Vagina (tissue), 2 donors: ENCODE results near the gene LYSMD2. TPM values are rescaled to one million over a fixed set of nuclear protein-coding genes. Genes with fewer than 3 reads are reported as not detected.

Source experiments
- DNase-seq, 2 donors: peaks; one replicate each; pipeline ENCODE4 v3.0.0-alpha.2; 2017; ENCODE audit errors: extremely low spot score in 2 of 2
- H3K27ac ChIP-seq: fragments of 200-600 bp; sonication (generic); one replicate; pipeline ENCODE4 v1.5.1; 2019
- H3K27me3 ChIP-seq: fragments of 200-600 bp; sonication (generic); one replicate; pipeline ENCODE4 v1.5.1; 2019
- H3K36me3 ChIP-seq, 2 donors: fragments of 200-600 bp; sonication (generic); one replicate each; pipeline ENCODE4 v1.5.1; 2017 to 2019
- H3K4me1 ChIP-seq: fragments of 200-600 bp; sonication (generic); one replicate; pipeline ENCODE4 v1.5.1; 2019
- H3K4me3 ChIP-seq, 2 donors: fragments of 200-600 bp; sonication (generic); 1 replicate in 1 of 2; 2 replicates in 1 of 2; pipeline ENCODE4 v1.5.1; 2016 to 2019
- H3K9me3 ChIP-seq: fragments of 200-600 bp; sonication (generic); one replicate; pipeline ENCODE4 v1.5.1; 2019
- CTCF ChIP-seq, 3 experiments: fragments of 450-650 bp in 2 of 3; fragments of 200-600 bp in 1 of 3; sonication (generic) in 1 of 3; IDR thresholded peaks; one replicate each; pipeline ENCODE4 v1.5.1; 2017 to 2019; ENCODE audit warnings: antibody characterized with exemption in 3 of 3, mild to moderate bottlenecking in 2 of 3, moderate library complexity in 2 of 3
- POLR2A ChIP-seq, 2 donors: fragments of 450-650 bp; IDR thresholded peaks; one replicate each; pipeline ENCODE4 v1.6.1; 2017; ENCODE audit warnings: antibody characterized with exemption in 2 of 2, mild to moderate bottlenecking in 2 of 2, moderate library complexity in 2 of 2
- POLR2AphosphoS5 ChIP-seq, 2 donors: sonication (generic); formaldehyde crosslinking; IDR thresholded peaks; one replicate each; pipeline ENCODE4 v1.9.0; 2017; ENCODE audit warnings: antibody characterized with exemption in 2 of 2, mild to moderate bottlenecking in 2 of 2, low read depth in 1 of 2; ENCODE audit not compliant: insufficient read depth in 1 of 2
- intact Hi-C: fragments of 100-400 bp; cut with DNase I; formaldehyde crosslinking; loops from one replicate; pipeline ENCODE4 v1.15.1; 2023
- total RNA-seq: library from RNA; depleted of rRNA; stranded (reverse); fragments of >200 nt; gene quantifications from one replicate; pipeline ENCODE4 v1.2.3, GENCODE V29; 2016

Gene LYSMD2
- total RNA-seq, 1 donor from 2014 or later = 16.9 TPM

- H3K27me3 ChIP-seq = no peaks in the 10 kb centered on the region
- H3K27ac ChIP-seq = no peak overlapping the region
- DNase-seq = no peak
- no peak overlapping the region for H3K4me3 ChIP-seq
- TF ChIP-seq POLR2A (IDR thresholded peaks at IDR 0.05) (no peak), POLR2AphosphoS5 (IDR thresholded peaks at IDR 0.05; ENCODE audit: insufficient read depth in 1 of 2, low read depth in 1 of 2) (no peak)
- peaks cover 6% of the 10 kb centered on the region for H3K4me1 ChIP-seq
- peaks cover 0 to 33% of the 10 kb centered on the region in 2 donors for H3K36me3 ChIP-seq
- intact Hi-C loops = no loop called here
- H3K9me3 ChIP-seq = no peaks in the 10 kb centered on the region
These were observed 43.2 kb upstream of the LYSMD2 start for GRCh38 chr15:51780636-51781035.

- H3K27ac ChIP-seq = no peak overlapping the region
- H3K9me3 ChIP-seq = no peaks in the 10 kb centered on the region
- no peaks in the 10 kb centered on the region for H3K27me3 ChIP-seq
- no peak for DNase-seq
- peak in 1 of 2 donors; percentile 62 for TF ChIP-seq POLR2AphosphoS5 (IDR thresholded peaks at IDR 0.05; ENCODE audit: insufficient read depth in 1 of 2, low read depth in 1 of 2)
- TF ChIP-seq POLR2A (IDR thresholded peaks at IDR 0.05) = no peak
- peak; percentile 64 to 75 (median 75) for TF ChIP-seq CTCF (IDR thresholded peaks at IDR 0.05)
- no peak overlapping the region for H3K4me3 ChIP-seq
- intact Hi-C loops = loop anchor here (2.0 kb wide), 1 partner anchor 126 kb away; no protein-coding TSS in a partner anchor
- H3K4me1 ChIP-seq = peaks cover 6% of the 10 kb centered on the region
- H3K36me3 ChIP-seq = peaks cover 0 to 24% of the 10 kb centered on the region in 2 donors
These were observed 39.6 kb upstream of the LYSMD2 start for GRCh38 chr15:51776952-51777569.

- Histone ChIP-seq H3K4me1 (peaks cover 10% of the 10 kb centered on the region), H3K27me3 (no peaks in the 10 kb centered on the region), H3K9me3 (no peaks in the 10 kb centered on the region), H3K27ac (no peak overlapping the region), H3K4me3 (no peak overlapping the region), H3K36me3 (peaks cover 0 to 23% of the 10 kb centered on the region in 2 donors)
- intact Hi-C loops = loop anchor here (2.0 kb wide), 1 partner anchor 125 kb away; no protein-coding TSS in a partner anchor
- TF ChIP-seq POLR2A (IDR thresholded peaks at IDR 0.05) (no peak), POLR2AphosphoS5 (IDR thresholded peaks at IDR 0.05; ENCODE audit: insufficient read depth in 1 of 2, low read depth in 1 of 2) (no peak), CTCF (IDR thresholded peaks at IDR 0.05) (peak; percentile 58 to 81 (median 73))
- no peak for DNase-seq
These were observed 38.7 kb upstream of the LYSMD2 start for GRCh38 chr15:51775967-51776816.

- peaks cover 0 to 23% of the 10 kb centered on the region in 2 donors for H3K36me3 ChIP-seq
- TF ChIP-seq POLR2AphosphoS5 (IDR thresholded peaks at IDR 0.05; ENCODE audit: insufficient read depth in 1 of 2, low read depth in 1 of 2) (no peak), CTCF (IDR thresholded peaks at IDR 0.05) (no peak), POLR2A (IDR thresholded peaks at IDR 0.05) (no peak)
- H3K27ac ChIP-seq = no peak overlapping the region
- H3K9me3 ChIP-seq = no peaks in the 10 kb centered on the region
- H3K4me3 ChIP-seq = no peak overlapping the region
- no peak for DNase-seq
- H3K4me1 ChIP-seq = peaks cover 10% of the 10 kb centered on the region
- intact Hi-C loops = no loop called here
- no peaks in the 10 kb centered on the region for H3K27me3 ChIP-seq
These were observed 37.5 kb upstream of the LYSMD2 start for GRCh38 chr15:51774916-51775315.

- Histone ChIP-seq H3K4me1 (peaks cover 8% of the 10 kb centered on the region), H3K9me3 (no peaks in the 10 kb centered on the region), H3K36me3 (peaks cover 0 to 28% of the 10 kb centered on the region in 2 donors), H3K27ac (no peak overlapping the region), H3K27me3 (no peaks in the 10 kb centered on the region), H3K4me3 (no peak overlapping the region)
- intact Hi-C loops = no loop called here
- no peak for DNase-seq
- TF ChIP-seq CTCF (IDR thresholded peaks at IDR 0.05) (no peak), POLR2AphosphoS5 (IDR thresholded peaks at IDR 0.05; ENCODE audit: insufficient read depth in 1 of 2, low read depth in 1 of 2) (no peak), POLR2A (IDR thresholded peaks at IDR 0.05) (no peak)
These were observed 34.3 kb upstream of the LYSMD2 start for GRCh38 chr15:51771773-51772172.
